GM18861 (cell line): Measurements from ENCODE around the gene OCA2.
"Not testable (repeated sequence)": the region's sequence is repeated elsewhere in the genome, so short reads cannot be mapped to it uniquely, and the experiment has no call there.

Experiments
- ATAC-seq: cut with Tn5 transposase; IDR thresholded peaks from one replicate; pipeline ENCODE4 v1.9.1; 2021; ENCODE audit not compliant: unreplicated experiment

Gene OCA2

DNA sequence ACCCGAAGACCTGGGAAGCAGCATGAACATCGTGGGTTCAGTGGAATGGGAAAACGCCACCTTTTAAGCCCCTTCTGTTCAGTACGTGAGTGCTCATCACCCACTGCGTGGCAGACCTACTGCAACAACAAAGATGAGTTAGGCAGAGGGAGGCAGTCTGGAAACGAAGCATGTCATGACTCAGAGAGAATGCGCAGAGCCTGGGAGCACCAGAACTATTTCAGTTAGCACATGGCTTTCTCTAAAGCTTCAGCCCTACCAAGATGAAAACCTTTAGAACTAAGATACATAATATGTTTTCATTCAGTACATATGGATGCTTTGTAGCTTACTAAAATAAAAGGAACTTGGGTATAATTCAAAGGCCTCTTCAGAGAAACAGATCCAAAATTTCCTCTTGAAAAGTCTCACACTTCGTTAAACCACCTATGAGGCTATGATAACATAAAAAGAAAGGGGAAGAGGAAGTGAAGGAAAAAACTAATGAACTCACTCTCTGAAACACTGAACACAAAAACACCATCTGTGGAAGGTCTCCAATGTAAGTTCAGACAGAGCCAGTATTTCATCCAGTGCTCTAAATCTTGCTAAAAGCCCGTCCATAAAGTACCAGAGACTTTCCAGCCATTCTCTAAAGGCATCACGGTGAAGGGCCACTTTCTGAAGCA lies 140.1 kb downstream of the OCA2 start:
- no peak for ATAC-seq

DNA sequence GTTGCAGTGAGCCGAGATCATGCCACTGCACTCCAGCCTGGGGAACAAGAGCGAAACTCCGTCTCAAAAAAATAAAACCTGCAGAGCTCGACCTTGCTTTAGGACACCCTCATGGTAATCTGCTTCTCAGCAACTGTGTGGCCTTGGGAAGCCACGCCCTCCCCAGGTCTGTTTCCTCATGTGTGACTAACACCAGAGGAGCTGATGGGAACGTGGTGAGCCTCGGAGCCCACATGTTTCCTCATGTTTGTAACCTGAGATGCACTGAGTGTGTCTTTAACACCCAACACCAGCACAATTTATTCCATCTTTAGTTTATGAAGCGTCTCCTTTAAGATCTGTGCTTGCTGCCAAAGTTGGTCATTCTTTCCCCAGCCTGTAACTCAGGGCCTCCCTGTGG lies 142.8 kb downstream of the OCA2 start:
- no peak for ATAC-seq

DNA sequence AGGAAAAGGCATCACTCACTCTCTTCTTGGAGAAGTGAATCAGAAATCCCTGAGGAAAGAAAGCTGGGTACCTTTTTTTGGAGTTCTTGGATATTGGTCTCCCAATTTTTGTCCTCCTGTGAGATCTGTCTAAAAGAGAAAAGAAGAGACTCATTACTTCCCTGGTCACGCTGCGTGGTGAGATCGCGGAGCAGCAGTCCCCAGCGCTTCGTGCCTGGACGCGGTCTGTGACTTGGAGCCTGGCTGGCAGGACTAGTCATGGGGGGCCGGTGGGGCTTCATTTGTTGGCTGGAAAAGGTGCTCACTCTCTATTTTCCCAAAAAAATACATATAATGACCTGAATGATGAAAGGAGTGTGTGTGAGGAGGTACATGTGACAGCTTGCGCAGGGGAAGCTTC lies 144.0 kb downstream of the OCA2 start:
- no peak for ATAC-seq

DNA sequence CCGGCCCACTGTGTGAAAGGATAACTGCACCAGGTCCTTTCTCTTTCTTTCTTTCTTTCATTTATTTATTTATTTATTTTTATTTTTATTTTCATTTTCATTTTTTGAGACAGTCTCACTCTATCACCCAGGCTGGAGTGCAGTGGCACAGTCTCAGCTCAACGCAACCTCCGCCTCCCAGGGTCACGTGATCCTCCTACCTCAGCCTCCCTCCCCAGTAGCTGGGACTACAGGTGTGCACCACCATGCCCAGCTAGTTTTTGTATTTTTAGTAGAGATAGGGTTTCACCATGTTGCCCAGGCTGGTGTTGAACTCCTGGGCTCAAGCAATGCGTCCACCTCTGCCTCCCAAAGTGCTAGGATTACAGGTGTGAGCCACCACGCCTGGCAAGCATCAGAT lies 146.5 kb downstream of the OCA2 start:
- not testable (repeated sequence) for ATAC-seq

DNA sequence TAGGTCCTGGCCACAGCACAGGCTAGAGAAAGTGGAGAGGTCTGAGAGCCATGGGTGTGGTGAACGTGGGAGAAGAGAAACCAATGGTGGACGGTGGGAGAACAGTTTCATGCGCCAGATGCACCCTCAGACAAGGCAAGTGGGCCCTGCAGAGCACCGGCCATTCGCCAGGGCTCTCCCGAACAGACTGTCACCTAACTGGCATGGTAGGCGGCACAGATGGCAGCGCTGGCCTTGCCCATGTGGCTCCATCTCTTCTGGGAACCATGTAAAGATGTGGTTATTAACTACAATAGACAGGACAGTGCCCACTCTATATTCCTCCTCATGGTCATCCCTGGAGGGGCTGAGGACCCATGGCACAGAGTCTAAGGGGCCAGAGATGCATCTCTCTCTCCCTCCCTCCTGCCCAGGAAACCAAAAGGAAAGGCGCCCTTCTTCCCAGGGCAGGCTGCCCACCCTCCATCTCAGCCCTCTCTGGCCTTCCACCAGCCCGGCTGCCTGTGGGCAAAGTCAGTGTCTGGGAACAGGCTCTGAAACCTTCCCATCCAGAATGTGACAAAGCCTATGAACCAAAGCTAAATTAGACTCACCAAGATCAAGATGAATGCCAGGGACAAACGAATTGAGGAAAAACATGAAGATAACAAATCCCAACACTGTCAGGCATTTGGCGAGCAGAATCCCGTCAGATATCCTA lies 147.8 kb downstream of the OCA2 start:
- no peak for ATAC-seq

DNA sequence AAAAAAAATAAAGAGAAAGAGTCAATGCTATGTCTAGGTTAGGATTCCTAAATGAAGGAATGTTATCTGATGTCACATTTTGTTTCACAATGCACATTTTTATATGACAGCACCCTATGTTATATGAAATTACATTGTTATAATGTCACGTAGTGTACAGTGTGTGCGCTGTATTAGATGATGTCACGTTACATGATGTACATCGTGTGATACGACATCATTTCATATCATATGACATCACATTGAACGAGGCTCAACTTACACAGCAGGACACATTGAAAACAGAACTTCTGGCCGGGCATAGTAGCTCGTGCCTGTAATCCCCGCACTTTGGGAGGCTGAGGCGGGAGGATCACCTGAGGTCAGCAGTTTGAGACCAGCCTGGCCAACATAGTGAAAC lies 150.0 kb downstream of the OCA2 start:
- no peak for ATAC-seq

DNA sequence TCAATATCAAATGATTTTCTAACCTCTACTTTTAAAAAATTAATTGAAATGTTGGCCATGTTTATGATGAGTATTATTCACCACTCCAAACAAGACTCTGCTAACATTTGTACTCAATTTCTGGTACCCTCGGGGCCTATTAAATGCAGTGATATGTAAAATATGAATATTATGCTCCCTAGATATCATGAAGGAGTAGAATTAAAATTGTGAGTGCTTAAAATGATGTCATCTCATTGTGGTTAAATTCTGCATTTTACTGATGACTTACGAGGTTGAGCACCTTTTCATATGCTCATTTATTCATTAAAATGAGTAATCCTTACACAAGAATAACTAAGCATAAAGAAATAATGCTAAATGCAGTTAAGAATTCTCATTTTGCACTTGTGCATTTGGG lies 159.9 kb downstream of the OCA2 start:
- no peak for ATAC-seq

DNA sequence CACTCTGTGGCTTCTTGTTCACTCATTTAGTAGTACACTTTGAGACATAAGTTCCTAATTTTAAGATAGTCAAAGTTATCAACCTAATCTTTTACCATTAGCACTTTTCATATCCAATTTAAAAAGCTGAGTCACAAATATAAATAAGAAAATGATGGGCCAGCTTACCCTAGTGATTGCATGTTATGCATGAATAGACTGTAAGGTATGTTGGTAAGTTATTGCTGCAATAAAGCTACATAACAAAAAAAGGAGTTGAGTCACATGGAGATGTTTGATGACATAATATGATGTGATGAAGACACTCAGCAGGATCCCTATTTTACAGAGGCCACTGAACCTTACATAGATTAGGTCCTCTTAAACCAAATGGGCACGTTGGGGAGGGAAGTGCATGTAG lies 161.3 kb downstream of the OCA2 start:
- ATAC-seq: no peak

DNA sequence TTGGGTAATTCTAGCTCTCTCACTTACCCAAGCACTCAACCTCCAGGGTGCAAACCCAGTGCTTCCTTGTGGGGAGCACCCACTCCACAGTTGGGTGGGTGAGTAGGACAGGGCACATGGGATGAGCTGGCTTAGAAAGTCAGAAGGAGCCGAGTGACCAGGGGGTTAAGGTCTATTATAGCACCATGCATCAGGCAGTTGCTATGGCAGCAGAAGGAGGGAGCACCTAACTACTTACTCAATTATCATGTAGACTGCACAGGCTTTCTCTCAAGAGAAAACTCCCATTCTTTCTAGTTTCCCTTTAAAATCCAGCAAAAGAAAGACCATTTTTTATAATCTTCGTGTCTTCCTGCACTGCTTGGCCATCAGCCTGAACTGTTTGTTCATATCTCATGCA lies 163.0 kb downstream of the OCA2 start:
- ATAC-seq: no peak

DNA sequence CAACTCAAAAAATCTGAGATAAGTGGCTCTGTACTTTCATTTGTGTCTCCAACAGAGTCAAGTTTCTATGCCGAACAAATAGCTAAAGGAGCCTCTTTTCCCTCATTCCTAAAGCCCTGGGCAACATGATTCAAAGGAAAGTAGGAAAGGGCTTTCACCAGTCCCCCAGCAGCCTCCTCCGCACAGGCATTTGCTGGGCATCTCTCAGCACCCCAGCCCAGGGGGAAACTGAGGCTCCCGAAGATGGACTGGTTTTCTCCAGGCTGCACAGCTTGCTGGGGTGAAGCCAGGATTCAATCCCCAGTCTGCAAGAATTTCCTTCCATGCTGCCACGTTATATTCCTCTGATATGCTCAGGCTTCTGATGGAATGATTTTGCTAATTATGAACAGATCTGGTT lies 163.8 kb downstream of the OCA2 start:
- ATAC-seq: no peak

DNA sequence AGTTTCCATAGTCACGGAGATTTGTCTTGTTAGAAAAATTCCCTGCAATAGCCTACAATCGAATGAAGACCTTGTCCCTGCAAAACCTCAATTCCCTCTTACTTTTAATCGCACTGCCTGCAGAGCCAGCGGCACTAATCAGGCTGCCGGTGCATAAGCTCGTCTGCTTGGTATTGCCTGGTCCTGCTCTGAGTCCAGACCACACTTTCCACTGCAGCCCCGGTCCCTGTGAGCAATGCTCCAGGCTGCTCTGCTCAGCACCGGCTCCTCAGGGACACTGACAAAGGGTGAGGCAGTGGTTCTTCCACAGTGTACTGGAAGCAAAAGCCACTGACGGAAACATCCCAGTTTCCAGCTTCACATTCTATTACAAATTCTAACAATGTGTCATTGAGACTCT lies 164.3 kb downstream of the OCA2 start:
- ATAC-seq: no peak

DNA sequence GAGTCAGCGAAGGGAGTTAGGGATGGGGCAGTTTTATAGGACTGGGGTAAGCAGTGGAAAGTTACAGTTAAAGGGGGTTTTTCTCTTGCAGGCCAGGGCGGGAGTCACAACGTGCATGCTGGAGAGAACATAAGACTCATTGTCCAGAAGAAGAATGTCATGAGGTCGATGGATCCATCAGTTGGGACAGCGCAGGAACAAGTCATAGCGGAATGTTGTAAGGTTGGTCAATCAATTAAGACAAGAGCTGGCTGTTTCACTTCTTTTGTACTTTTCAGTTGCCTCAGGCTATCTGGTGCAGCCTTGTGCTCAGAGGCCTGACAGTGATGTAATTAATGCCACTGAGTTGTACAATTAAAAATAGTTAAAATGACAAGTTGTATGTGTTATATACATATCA lies 165.6 kb downstream of the OCA2 start:
- no peak for ATAC-seq

DNA sequence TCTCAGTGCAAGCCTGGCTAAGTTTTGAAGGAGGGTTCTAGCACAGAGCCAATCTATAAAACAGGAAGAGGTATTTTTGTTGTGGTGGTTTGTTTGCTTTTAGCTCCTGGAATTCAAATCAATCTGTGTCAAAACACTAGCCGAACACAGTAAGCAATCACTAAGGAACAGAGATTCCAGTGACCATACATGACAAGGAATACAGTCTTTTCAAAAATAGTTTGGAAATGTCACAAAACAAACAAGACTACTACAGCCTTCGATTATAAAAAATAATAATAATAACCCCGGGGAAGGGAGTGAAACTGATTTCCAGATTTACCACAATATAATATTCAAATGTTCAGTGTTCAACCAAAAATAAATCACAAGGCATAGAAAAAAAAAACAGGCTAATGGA lies 166.5 kb downstream of the OCA2 start:
- ATAC-seq: no peak

DNA sequence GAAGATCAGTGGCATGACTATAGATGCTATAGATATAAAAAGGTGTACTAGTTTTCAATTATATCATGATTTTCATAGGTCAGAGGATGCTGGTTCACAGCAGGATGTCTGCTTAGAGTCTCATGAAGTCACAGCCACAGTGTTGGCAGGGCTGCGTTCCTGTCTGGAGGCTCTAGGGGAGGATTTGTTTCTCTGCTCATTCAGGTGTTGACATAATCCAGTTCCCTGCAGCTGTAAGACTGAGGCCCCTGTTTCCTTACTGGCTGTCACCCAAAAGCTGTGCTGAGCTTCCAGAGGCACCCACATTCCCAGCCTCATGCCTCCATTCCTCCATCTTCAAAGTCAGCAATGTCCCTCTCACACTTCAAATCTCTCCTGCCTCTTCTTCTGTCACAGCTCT lies 170.7 kb downstream of the OCA2 start:
- no peak for ATAC-seq

DNA sequence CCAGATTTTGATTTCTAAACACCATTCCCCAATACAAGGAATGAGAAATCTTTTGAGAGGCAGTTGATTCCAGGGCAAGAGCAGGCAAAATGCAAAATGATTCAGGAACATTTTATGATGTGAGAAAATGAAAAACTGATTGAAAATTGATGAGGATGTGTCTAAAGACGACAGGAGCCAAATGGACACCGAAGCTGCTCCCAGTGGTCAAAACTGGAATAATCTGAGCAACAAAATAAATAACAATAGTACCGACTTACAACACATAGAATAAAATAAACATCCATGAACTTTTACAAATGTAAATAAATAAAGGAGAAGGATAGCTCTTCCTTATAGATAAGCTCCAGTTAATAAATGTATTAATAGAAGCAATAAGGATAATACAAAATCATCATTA lies 186.8 kb downstream of the OCA2 start:
- no peak for ATAC-seq

DNA sequence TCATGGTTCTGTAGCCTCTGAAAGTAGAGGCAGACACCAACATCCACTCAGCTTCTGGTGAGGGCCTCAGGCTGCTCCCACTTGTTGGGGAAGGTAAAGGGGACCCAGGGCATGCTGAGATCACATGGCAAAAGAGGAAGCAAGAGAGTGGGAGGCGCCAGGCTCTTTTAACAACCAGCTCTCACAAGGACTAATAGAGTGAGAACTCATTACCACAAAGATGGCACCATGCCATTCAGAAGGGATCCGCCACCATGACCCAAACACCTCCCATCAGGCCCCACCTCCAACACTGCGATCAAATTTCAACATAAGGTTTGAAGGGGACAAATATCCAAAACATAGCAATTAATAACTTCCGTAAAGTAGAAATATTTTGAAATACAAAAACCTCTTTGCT lies 192.3 kb downstream of the OCA2 start:
- ATAC-seq: no peak

DNA sequence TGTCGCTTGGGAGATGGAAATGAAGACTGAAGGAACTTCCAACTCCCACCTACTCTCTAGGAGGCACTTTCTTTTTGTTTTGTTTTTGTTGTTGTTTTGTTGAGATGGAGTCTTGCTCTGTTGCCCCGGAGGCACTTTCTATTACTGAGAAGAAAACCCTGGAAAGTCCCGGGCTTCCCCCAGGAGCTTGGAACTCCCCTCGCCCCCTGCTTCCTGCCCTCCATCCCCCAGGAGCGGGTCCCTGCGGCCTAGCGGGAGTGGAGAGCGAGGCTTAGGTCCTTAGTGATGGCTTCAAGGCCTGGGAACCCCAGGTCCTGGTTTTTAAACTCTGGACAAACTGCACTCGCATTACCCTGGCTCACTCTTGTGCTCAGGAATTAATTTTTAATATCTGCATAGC lies 195.7 kb downstream of the OCA2 start:
- ATAC-seq: no peak

DNA sequence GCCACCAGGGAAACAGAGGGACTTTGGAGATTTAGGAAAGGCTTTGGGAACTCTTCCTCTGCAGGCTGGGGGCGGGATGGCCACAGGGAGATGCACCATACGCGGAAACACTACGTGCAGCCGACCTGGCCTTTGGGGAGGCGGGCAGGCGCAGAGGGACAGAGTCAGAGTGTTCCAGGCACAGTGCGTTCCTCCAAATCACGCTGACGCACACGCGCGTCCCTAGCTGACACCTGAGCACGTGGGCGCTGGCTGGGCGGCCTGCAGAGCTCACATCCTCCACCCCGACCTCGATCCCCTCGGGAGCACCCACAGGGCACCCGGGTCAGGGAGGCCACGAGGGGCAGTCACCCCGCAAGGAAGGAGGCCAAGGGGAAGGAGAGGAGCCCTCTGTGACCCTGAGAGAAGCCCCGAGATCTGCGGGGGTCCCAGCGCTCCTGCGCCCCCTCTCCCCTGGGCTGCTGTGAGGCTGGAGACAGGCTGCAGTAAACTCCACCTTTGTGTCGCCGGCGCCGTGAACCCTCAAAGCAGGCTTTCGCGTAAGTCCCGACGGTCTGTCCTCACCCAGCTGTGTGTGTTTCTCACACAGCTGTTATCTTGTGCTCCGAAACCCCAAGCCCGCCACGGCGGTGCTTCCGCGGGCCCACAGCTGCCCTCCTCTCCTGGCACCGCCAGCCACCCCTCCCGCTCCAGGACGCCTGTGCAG lies 196.3 kb downstream of the OCA2 start:
- no peak for ATAC-seq

DNA sequence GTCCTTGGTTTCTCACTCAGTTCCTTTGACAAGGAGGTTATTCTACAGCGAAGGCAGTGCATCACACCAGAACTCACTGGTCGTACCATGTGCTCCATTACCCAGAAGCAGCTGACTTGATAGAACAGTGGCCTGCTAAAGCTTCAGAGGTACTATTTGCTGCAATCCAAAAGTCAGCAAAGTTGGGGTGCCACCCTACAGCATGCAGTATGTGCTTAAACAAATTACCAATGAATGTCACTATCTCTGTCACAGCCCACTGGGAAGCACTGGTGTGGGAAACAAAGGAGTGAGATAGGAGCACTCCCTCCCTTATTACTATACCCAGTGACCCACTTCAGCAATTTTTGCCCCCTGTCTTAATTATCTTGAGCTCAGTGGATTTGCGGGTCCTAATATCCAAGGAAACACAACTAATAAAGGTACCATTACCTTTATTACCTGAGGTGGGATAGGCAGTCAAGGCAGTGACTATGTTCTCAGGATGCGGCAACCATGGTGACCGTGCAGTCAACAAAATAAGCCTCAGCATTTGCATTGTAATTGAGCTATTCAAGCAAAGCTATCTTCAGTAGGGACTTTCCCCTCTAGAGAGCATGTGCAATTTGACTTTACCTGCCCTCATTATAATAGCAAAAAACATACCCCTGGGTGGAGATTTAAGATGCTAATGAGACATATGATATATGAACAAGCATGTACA lies 199.4 kb downstream of the OCA2 start:
- no peak for ATAC-seq

DNA sequence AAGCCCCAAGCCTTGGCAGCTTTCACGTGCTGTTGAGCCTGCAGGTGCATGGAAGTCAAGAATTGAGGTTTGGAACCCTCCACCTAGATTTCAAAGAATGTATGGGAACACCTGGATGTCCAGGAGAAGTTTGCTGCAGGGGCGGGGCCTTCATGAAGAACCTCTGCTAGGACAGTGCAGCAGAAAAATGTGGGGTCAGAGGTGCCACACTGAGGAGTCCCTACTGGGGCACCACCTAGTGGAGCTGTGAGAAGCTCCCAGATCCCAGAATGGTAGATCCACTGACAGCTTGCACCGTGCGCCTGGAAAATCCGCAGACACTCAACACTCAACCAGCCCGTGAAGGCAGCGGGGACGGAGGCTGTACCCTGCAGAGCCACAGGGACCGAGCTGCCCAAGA lies 201.6 kb downstream of the OCA2 start:
- ATAC-seq: no peak

DNA sequence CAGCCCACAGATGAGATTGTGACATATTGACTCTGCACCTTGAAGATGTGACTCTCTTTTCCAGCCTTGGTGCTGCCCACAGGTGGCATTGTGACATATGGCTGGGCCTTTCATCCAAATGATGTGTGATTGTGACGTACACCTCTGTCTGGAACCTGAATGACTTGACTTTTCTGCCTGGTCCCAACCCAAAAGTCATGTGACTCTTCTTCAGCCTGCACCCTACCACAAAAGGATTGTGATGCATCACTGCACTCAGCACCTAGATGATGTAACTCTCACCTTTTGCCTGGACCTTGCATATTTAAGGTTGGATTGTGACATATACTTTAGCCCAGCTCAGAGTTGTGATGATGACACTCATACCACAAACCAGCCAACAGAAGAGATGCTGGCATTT lies 204.5 kb downstream of the OCA2 start:
- no peak for ATAC-seq

DNA sequence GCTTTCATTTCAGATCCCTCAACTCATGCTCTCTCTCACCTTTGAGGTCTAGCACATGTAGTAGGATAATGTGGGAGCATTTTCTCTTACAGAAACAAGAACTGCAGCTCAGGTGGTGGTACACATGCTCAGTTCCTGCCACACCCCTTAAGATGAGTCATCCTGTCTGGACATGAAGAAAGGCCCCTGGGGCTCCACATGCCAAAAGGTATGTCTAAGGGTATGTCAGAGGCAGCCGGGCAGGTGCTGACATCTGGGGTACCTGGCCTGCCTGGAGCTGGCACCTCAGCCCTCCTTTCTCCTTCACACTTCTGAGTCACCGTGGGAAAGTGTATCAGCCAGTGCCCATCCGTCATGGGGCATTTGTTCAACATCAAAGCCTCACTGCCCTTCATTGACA lies 209.9 kb downstream of the OCA2 start:
- no peak for ATAC-seq
